Liver (tissue), 9 donors: ENCODE measurements around the gene MOK. TPM values are rescaled to one million over a fixed set of nuclear protein-coding genes. Genes with fewer than 3 reads are reported as not detected.

Experiments used
- DNase-seq: peaks from one replicate; pipeline ENCODE4 v3.0.0-alpha.2; 2017; ENCODE audit warnings: low spot score
- H3K27ac ChIP-seq, 2 donors: one replicate each; pipeline ENCODE4 v1.7.0; 2013; ENCODE audit warnings: inconsistent platforms in 2 of 2, low read length in 2 of 2, control low read depth in 1 of 2, low read depth in 1 of 2, mild to moderate bottlenecking in 1 of 2
- H3K27me3 ChIP-seq, 4 donors: one replicate each; pipeline versions ENCODE4 v1.6.1 to v1.7.0; 2013; ENCODE audit warnings: low read length in 3 of 4, inconsistent platforms in 1 of 4, mild to moderate bottlenecking in 1 of 4, moderate library complexity in 1 of 4; ENCODE audit not compliant: control insufficient read depth in 4 of 4, insufficient read depth in 4 of 4
- H3K36me3 ChIP-seq, 4 donors: one replicate each; pipeline versions ENCODE4 v1.6.1 to v1.7.0; 2013; ENCODE audit warnings: low read length in 3 of 4, mild to moderate bottlenecking in 3 of 4, low read depth in 1 of 4, moderate library complexity in 1 of 4; ENCODE audit not compliant: control insufficient read depth in 4 of 4, insufficient read depth in 3 of 4
- H3K4me1 ChIP-seq, 4 donors: one replicate each; pipeline versions ENCODE4 v1.6.1 to v1.7.0; 2013; ENCODE audit warnings: low read length in 3 of 4, mild to moderate bottlenecking in 3 of 4, moderate library complexity in 1 of 4; ENCODE audit not compliant: control insufficient read depth in 4 of 4, insufficient read depth in 4 of 4
- H3K4me3 ChIP-seq, 3 donors: one replicate each; pipeline versions ENCODE4 v1.6.1 to v1.7.0; 2013; ENCODE audit warnings: low read length in 3 of 3, control low read depth in 1 of 3, low read depth in 1 of 3, mild to moderate bottlenecking in 1 of 3
- H3K9ac ChIP-seq, 2 donors: one replicate each; pipeline ENCODE4 v1.7.0; 2013; ENCODE audit warnings: low read length in 2 of 2, mild to moderate bottlenecking in 2 of 2, moderate library complexity in 2 of 2, control low read depth in 1 of 2, low read depth in 1 of 2
- H3K9me3 ChIP-seq, 4 donors: one replicate each; pipeline versions ENCODE4 v1.6.1 to v1.7.0; 2013; ENCODE audit warnings: low read length in 3 of 4; ENCODE audit not compliant: control insufficient read depth in 4 of 4
- ATF3 ChIP-seq: IDR thresholded peaks from 2 replicates; pipeline ENCODE4 v1.6.1; 2016; ENCODE audit warnings: antibody characterized with exemption
- EGR1 ChIP-seq, 2 donors: IDR thresholded peaks; 2 replicates each; pipeline ENCODE4 v1.6.1; 2016 to 2018; ENCODE audit warnings: antibody characterized with exemption in 2 of 2, low read depth in 2 of 2
- FOXA1 ChIP-seq: IDR thresholded peaks from 2 replicates; pipeline ENCODE4 v1.6.1; 2016; ENCODE audit warnings: antibody characterized with exemption
- FOXA2 ChIP-seq: IDR thresholded peaks from 2 replicates; pipeline ENCODE4 v1.6.1; 2016; ENCODE audit warnings: antibody characterized with exemption
- GABPA ChIP-seq, 2 donors: IDR thresholded peaks in 1 of 2; conservative IDR thresholded peaks in 1 of 2; 2 replicates each; pipeline ENCODE4 v1.6.1; 2016; ENCODE audit warnings: antibody characterized with exemption in 2 of 2, mild to moderate bottlenecking in 1 of 2, moderate library complexity in 1 of 2
- HNF4A ChIP-seq, 2 donors: conservative IDR thresholded peaks; 2 replicates each; pipeline ENCODE4 v1.6.1; 2016; ENCODE audit warnings: antibody characterized with exemption in 2 of 2, mild to moderate bottlenecking in 2 of 2
- HNF4G ChIP-seq: IDR thresholded peaks from 2 replicates; pipeline ENCODE4 v1.6.1; 2016; ENCODE audit warnings: antibody characterized with exemption
- JUND ChIP-seq, 2 donors: IDR thresholded peaks; 2 replicates each; pipeline ENCODE4 v1.6.1; 2016; ENCODE audit warnings: antibody characterized with exemption in 2 of 2
- MAX ChIP-seq: IDR thresholded peaks from 2 replicates; pipeline ENCODE4 v1.6.1; 2016; ENCODE audit warnings: antibody characterized with exemption
- NR2F2 ChIP-seq: IDR thresholded peaks from 2 replicates; pipeline ENCODE4 v1.6.1; 2016; ENCODE audit warnings: antibody characterized with exemption
- RAD21 ChIP-seq, 2 donors: IDR thresholded peaks; 2 replicates each; pipeline ENCODE4 v1.6.1; 2016; ENCODE audit warnings: antibody characterized with exemption in 2 of 2, mild to moderate bottlenecking in 2 of 2
- REST ChIP-seq: IDR thresholded peaks from 2 replicates; pipeline ENCODE4 v1.6.1; 2016; ENCODE audit warnings: antibody characterized with exemption, mild to moderate bottlenecking
- RXRA ChIP-seq, 2 donors: IDR thresholded peaks; 2 replicates each; pipeline ENCODE4 v1.6.1; 2017 to 2018; ENCODE audit warnings: antibody characterized with exemption in 2 of 2, mild to moderate bottlenecking in 1 of 2
- SP1 ChIP-seq: IDR thresholded peaks from 2 replicates; pipeline ENCODE4 v1.6.1; 2018; ENCODE audit warnings: antibody characterized with exemption, mild to moderate bottlenecking
- TAF1 ChIP-seq: conservative IDR thresholded peaks from 2 replicates; pipeline ENCODE4 v1.6.1; 2016; ENCODE audit warnings: antibody characterized with exemption, mild to moderate bottlenecking
- YY1 ChIP-seq: IDR thresholded peaks from 2 replicates; pipeline ENCODE4 v1.6.1; 2016; ENCODE audit warnings: antibody characterized with exemption, mild to moderate bottlenecking
- ZBTB33 ChIP-seq: IDR thresholded peaks from 2 replicates; pipeline ENCODE4 v1.6.1; 2016; ENCODE audit warnings: antibody characterized with exemption
- WGBS: extraction: QIAGEN DNeasy Blood & Tissue Kit; methylation state at CpG from one replicate; pipeline ENCODE4 v1.1.7; 2013; 5-methylcytosine and 5-hydroxymethylcytosine counted together
- polyA plus RNA-seq, 2 donors: library from polyadenylated mRNA; stranded (reverse) in 1 of 2; unstranded in 1 of 2; fragments of 200-250 nt in 1 of 2; fragments of >200 nt in 1 of 2; fragmentation: Nextera tagmentation in 1 of 2; extraction: Ambion mirVana in 1 of 2; gene quantifications; one replicate each; pipeline versions ENCODE4 v1.2.1 to v1.2.3, GENCODE V29; 2013 to 2015
- total RNA-seq, 2 donors: library from RNA; depleted of rRNA; stranded (reverse); fragments of >200 nt; gene quantifications; one replicate each; pipeline ENCODE4 v1.2.3, GENCODE V29; 2014
- TF ChIP-seq, protein P1 (sequence below): fragments of 150-350 bp; IDR thresholded peaks from 2 replicates; pipeline ENCODE4 v1.5.1; 2017; ENCODE audit warnings: improper control_type of control experiment, low read depth, low read length; ENCODE audit not compliant: missing input control
- donor health status: healthy.
- donor health status: healthy.
- donor health status: healthy.
- donor health status: healthy.
- donor health status: healthy.

The MOK gene
- total and polyA plus RNA-seq, 4 donors, result 2.4 to 6.4 (median 2.9) TPM

GRCh38 chr14:102317564-102318248, 12.7 kb upstream of the MOK start:
- no peaks in the 10 kb centered on the region for H3K27me3 ChIP-seq
- H3K27ac ChIP-seq, result peak overlapping the region; percentile 45 to 71
- H3K9me3 ChIP-seq, result no peaks in the 10 kb centered on the region
- H3K9ac ChIP-seq, result peak overlapping the region in 1 of 2 donors; percentile 11
- TF ChIP-seq SP1 (no peak), FOXA1 (no peak), YY1 (peak; percentile 65)
- peak overlapping the region in 2 of 3 donors; percentile 43 to 65 for H3K4me3 ChIP-seq
- H3K36me3 ChIP-seq, result no peaks in the 10 kb centered on the region
- WGBS, result 60% methylated on average over 12 of the region's 12 CpGs
- no peak for DNase-seq
- peaks cover 7 to 55% (median 40%) of the 10 kb centered on the region in 4 donors for H3K4me1 ChIP-seq

- no peaks in the 10 kb centered on the region for H3K9me3 ChIP-seq
- DNase-seq, result peak; percentile 98
- no peaks in the 10 kb centered on the region for H3K36me3 ChIP-seq
- H3K4me3 ChIP-seq, result peak overlapping the region; percentile 43 to 65 (median 50)
- peaks cover 7 to 55% (median 38%) of the 10 kb centered on the region in 4 donors for H3K4me1 ChIP-seq
- H3K27me3 ChIP-seq, result no peaks in the 10 kb centered on the region
- peak overlapping the region; percentile 71 to 73 for H3K27ac ChIP-seq
- TF ChIP-seq TAF1, result no peak
- TF ChIP-seq NR2F2, result peak; percentile 43
- TF ChIP-seq GABPA (IDR thresholded peaks at IDR 0.05 in 1 of 2, conservative IDR thresholded peaks at IDR 0.05 in 1 of 2), result peak in 1 of 2 donors; percentile 45
- no peak for TF ChIP-seq EGR1 (IDR thresholded peaks at IDR 0.05; ENCODE audit: low read depth in 2 of 2)
- peak; percentile 44 for TF ChIP-seq ZBTB33
- no peak for TF ChIP-seq RAD21 (IDR thresholded peaks at IDR 0.05)
- TF ChIP-seq MAX, result peak; percentile 17
- peak; percentile 47 to 54 for TF ChIP-seq RXRA (IDR thresholded peaks at IDR 0.05)
- TF ChIP-seq HNF4A (conservative IDR thresholded peaks at IDR 0.05), result no peak
- TF ChIP-seq SP1, result peak; percentile 24
- TF ChIP-seq, protein P1, sequence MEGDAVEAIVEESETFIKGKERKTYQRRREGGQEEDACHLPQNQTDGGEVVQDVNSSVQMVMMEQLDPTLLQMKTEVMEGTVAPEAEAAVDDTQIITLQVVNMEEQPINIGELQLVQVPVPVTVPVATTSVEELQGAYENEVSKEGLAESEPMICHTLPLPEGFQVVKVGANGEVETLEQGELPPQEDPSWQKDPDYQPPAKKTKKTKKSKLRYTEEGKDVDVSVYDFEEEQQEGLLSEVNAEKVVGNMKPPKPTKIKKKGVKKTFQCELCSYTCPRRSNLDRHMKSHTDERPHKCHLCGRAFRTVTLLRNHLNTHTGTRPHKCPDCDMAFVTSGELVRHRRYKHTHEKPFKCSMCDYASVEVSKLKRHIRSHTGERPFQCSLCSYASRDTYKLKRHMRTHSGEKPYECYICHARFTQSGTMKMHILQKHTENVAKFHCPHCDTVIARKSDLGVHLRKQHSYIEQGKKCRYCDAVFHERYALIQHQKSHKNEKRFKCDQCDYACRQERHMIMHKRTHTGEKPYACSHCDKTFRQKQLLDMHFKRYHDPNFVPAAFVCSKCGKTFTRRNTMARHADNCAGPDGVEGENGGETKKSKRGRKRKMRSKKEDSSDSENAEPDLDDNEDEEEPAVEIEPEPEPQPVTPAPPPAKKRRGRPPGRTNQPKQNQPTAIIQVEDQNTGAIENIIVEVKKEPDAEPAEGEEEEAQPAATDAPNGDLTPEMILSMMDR, result peak; percentile 65
- TF ChIP-seq JUND (IDR thresholded peaks at IDR 0.05), result no peak
- TF ChIP-seq ATF3, result peak; percentile 99
- no peak for TF ChIP-seq HNF4G
- TF ChIP-seq FOXA1, result peak; percentile 55
- TF ChIP-seq FOXA2, result no peak
- no peak for TF ChIP-seq YY1
- TF ChIP-seq REST, result peak; percentile 30
- peak overlapping the region; percentile 4 to 70 for H3K9ac ChIP-seq
- WGBS, result 2% methylated on average over 54 of the region's 54 CpGs
Observed at GRCh38 chr14:102316743-102317563, 12.0 kb upstream of the MOK start.
